ENCODE data around the gene MAP2K1.
"Not testable (repeated sequence)": the region's sequence is repeated elsewhere in the genome, so short reads cannot be mapped to it uniquely, and the experiment has no call there.

The MAP2K1 gene

GRCh38 chr15:66497502-66498455 lies 111.1 kb downstream of the MAP2K1 start, which contains the start of gene SNAPC5:
Gene SNAPC5, minus strand, starts transcription at chr15:66497762. Its CDS starts 31 bp downstream, at chr15:66497731.
- Histone ChIP-seq H3K4me3 (replicated peaks; ENCODE audit: insufficient read depth, low read length) (peak within 1 kb of the TSS; percentile 86), H3K27me3 (ENCODE audit: insufficient read depth, poor library complexity, severe bottlenecking) (no peaks in the 10 kb centered on the region), H3K27ac (replicated peaks) (peak within 1 kb of the TSS; percentile 81)
- peak; percentile 95 to 97 for DNase-seq (ENCODE audit: low read depth in 1 of 2, low spot score in 1 of 2)
- TF ChIP-seq REST (IDR thresholded peaks at IDR 0.05; ENCODE audit: insufficient replicate concordance, low read depth) (no peak), CTCF (IDR thresholded peaks at IDR 0.05; ENCODE audit: insufficient read depth, low read length) (peak; percentile 82), POLR2AphosphoS5 (IDR thresholded peaks at IDR 0.05; ENCODE audit: low read depth) (peak; percentile 91)

- TF ChIP-seq CTCF (IDR thresholded peaks at IDR 0.05; ENCODE audit: insufficient read depth, low read length) (peak; percentile 12), SPI1 (IDR thresholded peaks at IDR 0.05; ENCODE audit: borderline replicate concordance, low read depth) (no peak)
- Histone ChIP-seq H3K4me3 (replicated peaks; ENCODE audit: insufficient read depth, low read length) (no peak overlapping the region), H3K27ac (replicated peaks) (peak overlapping the region; percentile 81; the same call in 1 of the 2 replicates), H3K27me3 (ENCODE audit: insufficient read depth, poor library complexity, severe bottlenecking) (no peaks in the 10 kb centered on the region)
- DNase-seq (ENCODE audit: low read depth in 1 of 2, low spot score in 1 of 2) = peak in 1 of 2 experiments; percentile 37
Observed at GRCh38 chr15:66498501-66499386, 112.0 kb downstream of the MAP2K1 start.

- not testable (repeated sequence) for H3K27me3 ChIP-seq (ENCODE audit: insufficient read depth, poor library complexity, severe bottlenecking); H3K4me3 ChIP-seq (replicated peaks; ENCODE audit: insufficient read depth, low read length); DNase-seq (ENCODE audit: low read depth in 1 of 2, low spot score in 1 of 2); H3K27ac ChIP-seq (replicated peaks)
Observed at GRCh38 chr15:66500346-66500745, 113.6 kb downstream of the MAP2K1 start.

GRCh38 chr15:66502491-66502890 lies 115.8 kb downstream of the MAP2K1 start:
- no peak for TF ChIP-seq POLR2AphosphoS5 (IDR thresholded peaks at IDR 0.05; ENCODE audit: low read depth)
- TF ChIP-seq REST (IDR thresholded peaks at IDR 0.05; ENCODE audit: insufficient replicate concordance, low read depth) = no peak
- no peak for TF ChIP-seq SPI1 (IDR thresholded peaks at IDR 0.05; ENCODE audit: borderline replicate concordance, low read depth)
- TF ChIP-seq CTCF (IDR thresholded peaks at IDR 0.05; ENCODE audit: insufficient read depth, low read length) = no peak
- no peak for TF ChIP-seq GABPA (IDR thresholded peaks at IDR 0.05; ENCODE audit: low read depth)
- Histone ChIP-seq H3K27ac (replicated peaks) (peak overlapping the region; percentile 99), H3K27me3 (ENCODE audit: insufficient read depth, poor library complexity, severe bottlenecking) (no peaks in the 10 kb centered on the region), H3K4me3 (replicated peaks; ENCODE audit: insufficient read depth, low read length) (peak overlapping the region; percentile 86)
- no peak for DNase-seq (ENCODE audit: low read depth in 1 of 2, low spot score in 1 of 2)

- not testable (repeated sequence) for DNase-seq (ENCODE audit: low read depth in 1 of 2, low spot score in 1 of 2); H3K27me3 ChIP-seq (ENCODE audit: insufficient read depth, poor library complexity, severe bottlenecking)
- peak overlapping the region; percentile 99 for H3K27ac ChIP-seq (replicated peaks)
- peak overlapping the region; percentile 86 for H3K4me3 ChIP-seq (replicated peaks; ENCODE audit: insufficient read depth, low read length)
Observed at GRCh38 chr15:66503041-66503648, 116.4 kb downstream of the MAP2K1 start.

All from HL-60 (cell line).